ENCODE measurements around the gene CATSPER2. TPM values are rescaled to one million over a fixed set of nuclear protein-coding genes. Genes with fewer than 3 reads are reported as not detected.
"Not testable (repeated sequence)": the region's sequence is repeated elsewhere in the genome, so short reads cannot be mapped to it uniquely, and the experiment has no call there.

The CATSPER2 gene
- total RNA-seq (2022), result 2.1 and 4.0 TPM in 2 replicates
- Bru-seq, nascent RNA, result percentile 46 among the genes with signal in this experiment
- BruChase-seq, experiment 1, labeled RNA remaining after a 6-hour chase, result percentile 57 among the genes with signal in this experiment
- percentile 48 among the genes with signal in this experiment for BruChase-seq, experiment 2, labeled RNA remaining after a 2-hour chase
- long read RNA-seq, result 0 reads

- no peak for DNase-seq
- Mint-ChIP-seq H3K36me3 (ENCODE audit: insufficient read depth, unreplicated experiment) (no peaks in the 10 kb centered on the region), H3K9me3 (ENCODE audit: low read depth, unreplicated experiment) (no peaks in the 10 kb centered on the region), H3K27me3 (ENCODE audit: unreplicated experiment) (no peaks in the 10 kb centered on the region), H3K4me1 (ENCODE audit: low read depth, unreplicated experiment) (no peaks in the 10 kb centered on the region), H3K4me3 (ENCODE audit: low read depth, unreplicated experiment) (no peak within 1 kb of the TSS), H3K27ac (ENCODE audit: unreplicated experiment) (no peak within 1 kb of the TSS)
- CTCF ChIA-PET, result no interaction called here
- no peak for TF ChIP-seq CTCF (IDR thresholded peaks at IDR 0.05; ENCODE audit: unreplicated experiment)
- intact Hi-C loops (cut with micrococcal nuclease; ENCODE audit: unreplicated experiment), result no loop called here
- BruUV-seq (replicated peaks), result no TSS peak
Measured at GRCh38 chr15:43648649-43649429, at the start of gene CATSPER2. CATSPER2 (minus strand) TSS chr15:43648844; CDS start chr15:43648061, 783 bp downstream.

- CTCF ChIA-PET; DNase-seq; H3K9me3 Mint-ChIP-seq (ENCODE audit: low read depth, unreplicated experiment); H3K4me3 Mint-ChIP-seq (ENCODE audit: low read depth, unreplicated experiment); intact Hi-C loops (cut with micrococcal nuclease; ENCODE audit: unreplicated experiment); H3K36me3 Mint-ChIP-seq (ENCODE audit: insufficient read depth, unreplicated experiment); H3K4me1 Mint-ChIP-seq (ENCODE audit: low read depth, unreplicated experiment); H3K27ac Mint-ChIP-seq (ENCODE audit: unreplicated experiment); BruUV-seq (replicated peaks): not testable (repeated sequence)
- peaks cover 25% of the 10 kb centered on the region for H3K27me3 Mint-ChIP-seq (ENCODE audit: unreplicated experiment)
Measured at GRCh38 chr15:43693148-43694022, 44.7 kb upstream of the CATSPER2 start, which contains the start of gene CKMT1A. CKMT1A (plus strand) TSS chr15:43693859; CDS start chr15:43694051, 192 bp downstream.

- H3K27ac Mint-ChIP-seq (ENCODE audit: unreplicated experiment); H3K9me3 Mint-ChIP-seq (ENCODE audit: low read depth, unreplicated experiment); CTCF ChIA-PET: not testable (repeated sequence)
Measured at GRCh38 chr15:43692679-43693078, 44.0 kb upstream of the CATSPER2 start.

GRCh38 chr15:43689604-43690301, 41.1 kb upstream of the CATSPER2 start:
- H3K4me1 Mint-ChIP-seq (ENCODE audit: low read depth, unreplicated experiment); H3K9me3 Mint-ChIP-seq (ENCODE audit: low read depth, unreplicated experiment); CTCF ChIA-PET; H3K36me3 Mint-ChIP-seq (ENCODE audit: insufficient read depth, unreplicated experiment); BruUV-seq (replicated peaks); DNase-seq; H3K4me3 Mint-ChIP-seq (ENCODE audit: low read depth, unreplicated experiment); H3K27ac Mint-ChIP-seq (ENCODE audit: unreplicated experiment); H3K27me3 Mint-ChIP-seq (ENCODE audit: unreplicated experiment); intact Hi-C loops (cut with micrococcal nuclease; ENCODE audit: unreplicated experiment): not testable (repeated sequence)

More at GRCh38 chr15:43692679-43693078, 44.0 kb upstream of the CATSPER2 start:
- H3K4me3 Mint-ChIP-seq (ENCODE audit: low read depth, unreplicated experiment); H3K36me3 Mint-ChIP-seq (ENCODE audit: insufficient read depth, unreplicated experiment); DNase-seq; intact Hi-C loops (cut with micrococcal nuclease; ENCODE audit: unreplicated experiment); BruUV-seq (replicated peaks); H3K4me1 Mint-ChIP-seq (ENCODE audit: low read depth, unreplicated experiment): not testable (repeated sequence)
- peaks cover 19% of the 10 kb centered on the region for H3K27me3 Mint-ChIP-seq (ENCODE audit: unreplicated experiment)

GRCh38 chr15:43674175-43674574, 25.5 kb upstream of the CATSPER2 start:
- H3K4me3 Mint-ChIP-seq (ENCODE audit: low read depth, unreplicated experiment); DNase-seq; H3K27ac Mint-ChIP-seq (ENCODE audit: unreplicated experiment); H3K36me3 Mint-ChIP-seq (ENCODE audit: insufficient read depth, unreplicated experiment); H3K4me1 Mint-ChIP-seq (ENCODE audit: low read depth, unreplicated experiment); H3K27me3 Mint-ChIP-seq (ENCODE audit: unreplicated experiment); intact Hi-C loops (cut with micrococcal nuclease; ENCODE audit: unreplicated experiment); CTCF ChIA-PET; BruUV-seq (replicated peaks); H3K9me3 Mint-ChIP-seq (ENCODE audit: low read depth, unreplicated experiment): not testable (repeated sequence)

- H3K4me1 Mint-ChIP-seq (ENCODE audit: low read depth, unreplicated experiment); H3K9me3 Mint-ChIP-seq (ENCODE audit: low read depth, unreplicated experiment); H3K27ac Mint-ChIP-seq (ENCODE audit: unreplicated experiment); H3K4me3 Mint-ChIP-seq (ENCODE audit: low read depth, unreplicated experiment); H3K27me3 Mint-ChIP-seq (ENCODE audit: unreplicated experiment); CTCF ChIA-PET; BruUV-seq (replicated peaks); intact Hi-C loops (cut with micrococcal nuclease; ENCODE audit: unreplicated experiment); DNase-seq; H3K36me3 Mint-ChIP-seq (ENCODE audit: insufficient read depth, unreplicated experiment): not testable (repeated sequence)
Measured at GRCh38 chr15:43666177-43666576, 17.5 kb upstream of the CATSPER2 start.

- H3K9me3 Mint-ChIP-seq (ENCODE audit: low read depth, unreplicated experiment); intact Hi-C loops (cut with micrococcal nuclease; ENCODE audit: unreplicated experiment); H3K36me3 Mint-ChIP-seq (ENCODE audit: insufficient read depth, unreplicated experiment); H3K27ac Mint-ChIP-seq (ENCODE audit: unreplicated experiment); H3K4me3 Mint-ChIP-seq (ENCODE audit: low read depth, unreplicated experiment); BruUV-seq (replicated peaks); H3K27me3 Mint-ChIP-seq (ENCODE audit: unreplicated experiment); DNase-seq; CTCF ChIA-PET; H3K4me1 Mint-ChIP-seq (ENCODE audit: low read depth, unreplicated experiment): not testable (repeated sequence)
Measured at GRCh38 chr15:43663333-43663732, 14.7 kb upstream of the CATSPER2 start.

- BruUV-seq (replicated peaks); H3K36me3 Mint-ChIP-seq (ENCODE audit: insufficient read depth, unreplicated experiment); H3K27me3 Mint-ChIP-seq (ENCODE audit: unreplicated experiment); H3K27ac Mint-ChIP-seq (ENCODE audit: unreplicated experiment); intact Hi-C loops (cut with micrococcal nuclease; ENCODE audit: unreplicated experiment); H3K4me1 Mint-ChIP-seq (ENCODE audit: low read depth, unreplicated experiment); DNase-seq; H3K9me3 Mint-ChIP-seq (ENCODE audit: low read depth, unreplicated experiment); CTCF ChIA-PET; H3K4me3 Mint-ChIP-seq (ENCODE audit: low read depth, unreplicated experiment): not testable (repeated sequence)
Measured at GRCh38 chr15:43662293-43662692, 13.6 kb upstream of the CATSPER2 start.

Data from Calu3 (cell line).